DND-41 (cell line): Measurements from ENCODE around the gene HEPACAM2.

ENCODE experiments used
- ATAC-seq: fragments of 200-7000 bp; cut with Tn5 transposase; 3 replicates; pipeline ENCODE4 v1.9.1; 2021; ENCODE audit warnings: low read depth; ENCODE audit not compliant: insufficient read depth
- DNase-seq: peaks from one replicate; pipeline ENCODE4 v3.0.0-alpha.2; 2020
- H2AFZ ChIP-seq: 2 replicates; pipeline ENCODE4 v1.6.0; 2012; ENCODE audit warnings: low read depth, low read length
- H3K27ac ChIP-seq: 2 replicates; pipeline ENCODE4 v1.5.1; 2012; ENCODE audit warnings: low read length, inconsistent platforms
- H3K27me3 ChIP-seq: fragments of 200-600 bp; sonication (generic); 2 replicates; pipeline ENCODE4 v1.6.0; 2012; ENCODE audit warnings: low read length, mild to moderate bottlenecking, inconsistent platforms; ENCODE audit not compliant: insufficient read depth, poor library complexity
- H3K36me3 ChIP-seq: 2 replicates; pipeline ENCODE4 v1.5.1; 2012; ENCODE audit warnings: low read length, inconsistent platforms; ENCODE audit not compliant: insufficient read depth
- H3K4me1 ChIP-seq: 2 replicates; pipeline ENCODE4 v1.5.1; 2012; ENCODE audit warnings: mild to moderate bottlenecking, low read length; ENCODE audit not compliant: insufficient read depth
- H3K4me2 ChIP-seq: 2 replicates; pipeline ENCODE4 v1.6.0; 2012; ENCODE audit warnings: mild to moderate bottlenecking, moderate library complexity, low read length, inconsistent platforms; ENCODE audit not compliant: insufficient read depth
- H3K4me3 ChIP-seq, 2 experiments: fragments of 200-600 bp in 1 of 2; shearing (Covaris generic) in 1 of 2; 2 replicates each; pipeline ENCODE4 v1.5.1; 2012 to 2016; ENCODE audit warnings: inconsistent platforms in 2 of 2, low read length in 2 of 2, mild to moderate bottlenecking in 2 of 2, low read depth in 1 of 2, moderate library complexity in 1 of 2
- H3K79me2 ChIP-seq: 2 replicates; pipeline ENCODE4 v1.6.0; 2012; ENCODE audit warnings: low read length, inconsistent platforms; ENCODE audit not compliant: insufficient read depth
- H3K9ac ChIP-seq: 2 replicates; pipeline ENCODE4 v1.6.0; 2012; ENCODE audit warnings: low read depth, mild to moderate bottlenecking, inconsistent platforms, low read length, moderate library complexity
- H3K9me3 ChIP-seq: 2 replicates; pipeline ENCODE4 v1.5.1; 2012; ENCODE audit warnings: low read length, moderate library complexity, mild to moderate bottlenecking, inconsistent platforms; ENCODE audit not compliant: insufficient read depth, severe bottlenecking
- H4K20me1 ChIP-seq: 2 replicates; pipeline ENCODE4 v1.6.0; 2012; ENCODE audit warnings: low read length; ENCODE audit not compliant: insufficient read depth
- EZH2 ChIP-seq: IDR thresholded peaks from 3 replicates; pipeline ENCODE4 v1.6.1; 2012; ENCODE audit warnings: borderline replicate concordance, low read depth, mild to moderate bottlenecking, moderate library complexity, low read length, inconsistent platforms; ENCODE audit not compliant: severe bottlenecking
- TF ChIP-seq, protein P1 (sequence below): IDR thresholded peaks from 2 replicates; pipeline ENCODE4 v1.5.1; 2012; ENCODE audit warnings: borderline replicate concordance, low read length, moderate library complexity, mild to moderate bottlenecking; ENCODE audit not compliant: poor library complexity, severe bottlenecking; ENCODE audit errors: extremely low read depth

The HEPACAM2 gene

GRCh38 chr7:93239824-93240223 is 13.6 kb upstream of the HEPACAM2 start:
- peaks cover 4% of the 10 kb centered on the region; the same call in 1 of the 2 replicates for H4K20me1 ChIP-seq
- peaks cover 18% of the 10 kb centered on the region; the same call in 1 of the 2 replicates for H3K79me2 ChIP-seq
- H3K27ac ChIP-seq = no peak overlapping the region
- H3K4me1 ChIP-seq = no peaks in the 10 kb centered on the region
- no peaks in the 10 kb centered on the region for H3K36me3 ChIP-seq
- no peak for TF ChIP-seq EZH2
- TF ChIP-seq, protein P1, sequence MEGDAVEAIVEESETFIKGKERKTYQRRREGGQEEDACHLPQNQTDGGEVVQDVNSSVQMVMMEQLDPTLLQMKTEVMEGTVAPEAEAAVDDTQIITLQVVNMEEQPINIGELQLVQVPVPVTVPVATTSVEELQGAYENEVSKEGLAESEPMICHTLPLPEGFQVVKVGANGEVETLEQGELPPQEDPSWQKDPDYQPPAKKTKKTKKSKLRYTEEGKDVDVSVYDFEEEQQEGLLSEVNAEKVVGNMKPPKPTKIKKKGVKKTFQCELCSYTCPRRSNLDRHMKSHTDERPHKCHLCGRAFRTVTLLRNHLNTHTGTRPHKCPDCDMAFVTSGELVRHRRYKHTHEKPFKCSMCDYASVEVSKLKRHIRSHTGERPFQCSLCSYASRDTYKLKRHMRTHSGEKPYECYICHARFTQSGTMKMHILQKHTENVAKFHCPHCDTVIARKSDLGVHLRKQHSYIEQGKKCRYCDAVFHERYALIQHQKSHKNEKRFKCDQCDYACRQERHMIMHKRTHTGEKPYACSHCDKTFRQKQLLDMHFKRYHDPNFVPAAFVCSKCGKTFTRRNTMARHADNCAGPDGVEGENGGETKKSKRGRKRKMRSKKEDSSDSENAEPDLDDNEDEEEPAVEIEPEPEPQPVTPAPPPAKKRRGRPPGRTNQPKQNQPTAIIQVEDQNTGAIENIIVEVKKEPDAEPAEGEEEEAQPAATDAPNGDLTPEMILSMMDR = no peak
- ATAC-seq (no peak), DNase-seq (no peak)
- H2AFZ ChIP-seq = no peak overlapping the region
- no peak overlapping the region for H3K4me3 ChIP-seq
- no peaks in the 10 kb centered on the region for H3K9me3 ChIP-seq
- no peak overlapping the region for H3K9ac ChIP-seq
- H3K27me3 ChIP-seq = no peaks in the 10 kb centered on the region
- H3K4me2 ChIP-seq = no peak overlapping the region

DNA sequence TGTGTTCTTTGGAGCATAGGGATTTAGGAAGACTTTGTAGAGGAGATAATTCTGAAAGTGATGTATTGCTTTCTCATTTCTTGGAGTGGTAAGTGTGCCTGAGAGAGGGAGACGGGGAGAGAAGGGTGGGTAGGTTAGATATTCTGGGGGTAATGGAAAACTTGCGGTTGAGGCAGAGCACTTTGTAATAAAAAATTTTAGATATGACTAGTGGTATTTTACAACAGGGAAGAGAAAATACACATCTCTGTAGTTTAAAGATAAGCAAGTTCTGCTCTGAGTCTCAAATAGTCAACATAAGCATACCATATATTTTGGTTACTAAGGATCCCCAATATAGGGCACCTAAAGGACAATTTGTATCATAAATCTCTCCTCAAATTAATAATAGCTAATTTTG is 12.5 kb upstream of the HEPACAM2 start:
- Histone ChIP-seq H3K27ac (no peak overlapping the region), H3K79me2 (peaks cover 25% of the 10 kb centered on the region)

DNA sequence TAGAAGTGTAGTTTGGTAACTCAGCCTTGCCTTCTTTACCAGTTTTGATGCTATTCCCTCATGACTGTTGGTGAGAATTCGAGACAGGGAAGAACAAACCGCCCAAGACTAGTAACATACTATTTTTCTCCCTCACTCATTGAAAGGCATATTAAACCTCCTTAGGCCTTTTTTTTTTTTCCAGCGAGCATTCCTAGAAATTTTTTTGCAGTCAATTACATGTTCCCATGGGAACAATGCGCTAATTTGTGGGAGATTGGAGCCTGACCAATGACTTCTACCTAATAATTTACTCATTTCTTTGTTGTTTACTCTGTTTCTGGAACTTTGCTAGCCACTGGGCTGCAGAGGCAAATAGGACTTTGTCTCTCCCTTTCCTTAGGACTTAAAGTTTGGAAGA is 11.9 kb upstream of the HEPACAM2 start:
- H3K4me3 ChIP-seq = no peak overlapping the region
- H3K4me1 ChIP-seq = peaks cover 11% of the 10 kb centered on the region
- no peaks in the 10 kb centered on the region for H3K27me3 ChIP-seq
- ATAC-seq (no peak), DNase-seq (no peak)
- H3K36me3 ChIP-seq = no peaks in the 10 kb centered on the region
- TF ChIP-seq, protein P1 = no peak
- no peak for TF ChIP-seq EZH2
- H3K4me2 ChIP-seq = no peak overlapping the region
- H3K9me3 ChIP-seq = no peaks in the 10 kb centered on the region
- H4K20me1 ChIP-seq = peaks cover 3% of the 10 kb centered on the region; the same call in 1 of the 2 replicates
- no peak overlapping the region for H3K9ac ChIP-seq
- H3K27ac ChIP-seq = no peak overlapping the region
- H3K79me2 ChIP-seq = peaks cover 31% of the 10 kb centered on the region
- no peak overlapping the region for H2AFZ ChIP-seq

More for the DNA sequence above, 12.5 kb upstream of the HEPACAM2 start:
- TF ChIP-seq, protein P1 = no peak
- no peak for TF ChIP-seq EZH2
- H3K27me3 ChIP-seq = no peaks in the 10 kb centered on the region
- peaks cover 3% of the 10 kb centered on the region; the same call in 1 of the 2 replicates for H4K20me1 ChIP-seq
- H2AFZ ChIP-seq = no peak overlapping the region
- H3K4me1 ChIP-seq = peaks cover 5% of the 10 kb centered on the region
- ATAC-seq (no peak), DNase-seq (no peak)
- H3K9ac ChIP-seq = no peak overlapping the region
- no peak overlapping the region for H3K4me3 ChIP-seq
- H3K4me2 ChIP-seq = no peak overlapping the region
- H3K9me3 ChIP-seq = no peaks in the 10 kb centered on the region
- H3K36me3 ChIP-seq = no peaks in the 10 kb centered on the region

GRCh38 chr7:93235541-93235940 is 9.3 kb upstream of the HEPACAM2 start:
- Histone ChIP-seq H3K9ac (no peak overlapping the region), H3K27me3 (no peaks in the 10 kb centered on the region), H3K79me2 (peaks cover 38% of the 10 kb centered on the region), H3K9me3 (no peaks in the 10 kb centered on the region), H3K4me1 (peaks cover 24% of the 10 kb centered on the region), H4K20me1 (peaks cover 3% of the 10 kb centered on the region; the same call in 1 of the 2 replicates), H3K4me3 (no peak overlapping the region), H3K36me3 (no peaks in the 10 kb centered on the region), H3K27ac (no peak overlapping the region), H3K4me2 (no peak overlapping the region), H2AFZ (no peak overlapping the region)
- TF ChIP-seq, protein P1 = no peak
- TF ChIP-seq EZH2 = no peak
- DNase-seq = no peak
- ATAC-seq = no peak
